ENCODE data around the gene IVD. TPM values are rescaled to one million over a fixed set of nuclear protein-coding genes. Genes with fewer than 3 reads are reported as not detected.

Gene IVD
- total and polyA plus RNA-seq, 7 experiments from 2014 or later, result 27.1 to 81.8 (median 50.4) TPM

DNA sequence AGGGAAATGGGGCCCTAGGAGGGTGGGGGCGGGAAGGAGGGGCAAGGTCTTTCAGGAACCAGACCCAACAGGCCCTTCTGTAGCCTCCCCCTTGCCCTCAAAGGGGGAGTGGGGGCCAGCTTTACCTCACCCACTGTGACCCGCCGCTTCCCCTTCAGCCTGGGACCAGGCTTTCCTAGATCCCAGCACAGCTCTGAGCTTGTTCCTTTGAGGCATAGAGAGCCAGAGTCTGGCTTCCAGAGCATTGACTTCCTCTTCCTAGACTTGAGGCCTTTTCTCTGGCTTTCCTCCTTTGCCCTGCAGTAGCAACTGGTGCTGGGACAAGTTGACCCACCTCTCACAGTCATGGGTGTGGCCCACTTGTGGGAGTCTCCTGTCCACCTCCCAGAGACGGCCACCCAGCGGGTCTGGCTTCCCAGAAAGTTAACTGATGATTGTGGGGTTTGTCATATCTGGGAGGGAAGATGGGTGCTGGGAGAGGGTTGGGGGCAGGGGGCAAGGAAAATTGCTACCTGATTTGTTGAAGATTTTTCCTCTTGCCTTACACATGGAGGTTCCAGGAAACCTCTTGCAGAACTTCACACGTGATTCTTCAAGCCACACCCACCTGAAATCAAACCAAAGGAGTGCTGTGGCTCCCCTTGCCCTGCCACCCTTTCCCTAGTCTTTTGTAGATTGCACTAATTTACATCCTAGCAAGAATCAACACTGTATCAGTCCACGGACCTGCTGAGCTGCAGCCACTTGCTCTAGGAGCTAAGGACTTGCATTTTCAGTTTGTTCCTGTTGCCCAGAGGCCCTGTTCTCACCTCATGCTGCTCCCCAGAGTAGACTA is 61.0 kb downstream of the IVD start:
- H3K27ac ChIP-seq (ENCODE audit: low read depth, low read length), result no peak overlapping the region
- no peak overlapping the region for H3K4me3 ChIP-seq (ENCODE audit: low read length)
- H3K9me3 ChIP-seq (ENCODE audit: control insufficient read depth in 2 of 3, low read length in 3 of 3), result no peaks in the 10 kb centered on the region
- intact Hi-C loops (cut with micrococcal nuclease), result loop anchor here in 1 of 2 donors (10.0 kb wide), 1 partner anchor 338 kb away; the partner anchor contains the start of genes DNAJC17 and ZFYVE19
- Mint-ChIP-seq H3K27me3 (peaks cover 0 to under 1% (median 0%) of the 10 kb centered on the region in 5 donors), H3K9me3 (no peaks in the 10 kb centered on the region), H3K27ac (peak overlapping the region; percentile 25 to 86 (median 75)), H3K4me3 (peak overlapping the region in 2 of 10 donors; percentile 13 to 32), H3K36me3 (peaks cover 0 to 22% (median 1%) of the 10 kb centered on the region in 5 donors), H3K4me1 (peaks cover 11 to 38% (median 24%) of the 10 kb centered on the region in 7 donors)
- DNase-seq, result no peak
- ATAC-seq, result no peak
- H3K4me1 ChIP-seq (ENCODE audit: control insufficient read depth in 2 of 2, insufficient read depth in 2 of 2, low read length in 2 of 2), result peaks cover 2 to 7% of the 10 kb centered on the region in 2 donors
- H3K36me3 ChIP-seq (ENCODE audit: control insufficient read depth in 2 of 3, insufficient read depth in 3 of 3, low read length in 3 of 3), result peaks cover 0 to 48% (median 19%) of the 10 kb centered on the region in 3 experiments
- POLR2A ChIA-PET, result interaction anchor here (0.5 to 1.4 kb wide), 2 partner anchors 12 to 863 kb away, joined by 3 to 4 read pairs; no protein-coding TSS in a partner anchor
- CTCF ChIA-PET, result interaction anchor here (0.6 kb wide), 1 partner anchor 20 kb away, joined by 3 read pairs; no protein-coding TSS in a partner anchor
- H3K27me3 ChIP-seq (ENCODE audit: control insufficient read depth in 2 of 2, insufficient read depth in 2 of 2, low read length in 2 of 2), result no peaks in the 10 kb centered on the region

- Mint-ChIP-seq H3K4me3 (peak overlapping the region in 1 of 10 donors; percentile 13), H3K27me3 (peaks cover 0 to 3% (median 0%) of the 10 kb centered on the region in 5 donors), H3K9me3 (no peaks in the 10 kb centered on the region), H3K4me1 (peaks cover 15 to 42% (median 30%) of the 10 kb centered on the region in 7 donors), H3K27ac (peak overlapping the region in 8 of 9 donors; percentile 28 to 86 (median 79)), H3K36me3 (peaks cover 0 to 22% (median 3%) of the 10 kb centered on the region in 5 donors)
- Histone ChIP-seq H3K27me3 (ENCODE audit: control insufficient read depth in 2 of 2, insufficient read depth in 2 of 2, low read length in 2 of 2) (no peaks in the 10 kb centered on the region), H3K4me3 (ENCODE audit: low read length) (no peak overlapping the region), H3K36me3 (ENCODE audit: control insufficient read depth in 2 of 3, insufficient read depth in 3 of 3, low read length in 3 of 3) (peaks cover 0 to 42% (median 19%) of the 10 kb centered on the region in 3 experiments), H3K9me3 (ENCODE audit: control insufficient read depth in 2 of 3, low read length in 3 of 3) (no peaks in the 10 kb centered on the region), H3K4me1 (ENCODE audit: control insufficient read depth in 2 of 2, insufficient read depth in 2 of 2, low read length in 2 of 2) (peaks cover 8 to 13% of the 10 kb centered on the region in 2 donors), H3K27ac (ENCODE audit: low read depth, low read length) (peak overlapping the region; percentile 41)
- intact Hi-C loops (cut with micrococcal nuclease), result loop anchor here in 1 of 2 donors (10.0 kb wide), 1 partner anchor 338 kb away; the partner anchor contains the start of genes DNAJC17 and ZFYVE19
- CTCF ChIA-PET, result no interaction called here
- DNase-seq (no peak), ATAC-seq (no peak)
- POLR2A ChIA-PET, result no interaction called here
Observed at GRCh38 chr15:40467261-40467615, 61.6 kb downstream of the IVD start.

DNA sequence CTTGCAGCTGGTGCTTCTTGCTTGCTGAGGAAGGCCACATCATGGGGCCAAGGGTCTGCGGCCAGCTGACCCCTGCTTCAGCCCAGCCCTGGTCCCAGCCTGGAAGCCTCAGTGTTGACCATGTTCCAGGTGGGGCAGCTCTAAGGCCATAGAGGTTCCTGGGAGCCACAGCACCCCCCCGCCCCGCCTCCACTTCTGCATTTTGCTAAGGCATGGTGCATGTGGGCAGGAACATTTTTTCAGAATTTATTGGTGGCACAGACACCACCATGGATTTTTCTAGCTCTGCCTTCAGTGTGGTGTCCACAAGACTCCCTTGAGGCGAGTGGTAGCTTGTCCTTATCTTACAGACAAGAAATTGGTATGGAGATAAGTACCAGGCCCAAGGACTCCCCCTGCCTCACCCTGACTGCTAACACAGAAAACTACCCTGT is 63.3 kb downstream of the IVD start:
- peaks cover 8 to 16% of the 10 kb centered on the region in 2 donors for H3K4me1 ChIP-seq (ENCODE audit: control insufficient read depth in 2 of 2, insufficient read depth in 2 of 2, low read length in 2 of 2)
- H3K27ac ChIP-seq (ENCODE audit: low read depth, low read length), result peak overlapping the region; percentile 5
- H3K36me3 Mint-ChIP-seq, result peaks cover 0 to 17% (median 3%) of the 10 kb centered on the region in 5 donors

GRCh38 chr15:40469776-40470390 is 64.3 kb downstream of the IVD start:
- ATAC-seq, result no peak
- CTCF ChIA-PET, result interaction anchor here (1.1 to 2.0 kb wide), 2 partner anchors 17 to 29 kb away, joined by 3 to 7 read pairs; partner anchors contain the start of gene BAHD1
- peak overlapping the region; percentile 62 to 82 (median 75) for H3K27ac Mint-ChIP-seq

More for the DNA sequence above, 63.3 kb downstream of the IVD start:
- H3K27me3 Mint-ChIP-seq, result peaks cover 0 to 3% (median 0%) of the 10 kb centered on the region in 5 donors
- intact Hi-C loops (cut with micrococcal nuclease), result loop anchor here in 1 of 2 donors (10.0 kb wide), 1 partner anchor 336 kb away; the partner anchor contains the start of genes DNAJC17 and ZFYVE19
- peak overlapping the region in 8 of 9 donors; percentile 63 to 82 (median 78) for H3K27ac Mint-ChIP-seq
- CTCF ChIA-PET, result interaction anchor here (2.0 kb wide), 1 partner anchor 28 kb away, joined by 7 read pairs; the partner anchor contains the start of gene BAHD1
- H3K9me3 Mint-ChIP-seq, result no peaks in the 10 kb centered on the region
- H3K27me3 ChIP-seq (ENCODE audit: control insufficient read depth in 2 of 2, insufficient read depth in 2 of 2, low read length in 2 of 2), result no peaks in the 10 kb centered on the region
- peaks cover 0 to 30% (median 15%) of the 10 kb centered on the region in 3 experiments for H3K36me3 ChIP-seq (ENCODE audit: control insufficient read depth in 2 of 3, insufficient read depth in 3 of 3, low read length in 3 of 3)
- no peaks in the 10 kb centered on the region for H3K9me3 ChIP-seq (ENCODE audit: control insufficient read depth in 2 of 3, low read length in 3 of 3)
- H3K4me3 ChIP-seq (ENCODE audit: low read length), result no peak overlapping the region
- H3K4me3 Mint-ChIP-seq, result peak overlapping the region in 4 of 10 donors; percentile 3 to 61 (median 49)
- DNase-seq (no peak), ATAC-seq (no peak)
- H3K4me1 Mint-ChIP-seq, result peaks cover 15 to 51% (median 38%) of the 10 kb centered on the region in 7 donors
- POLR2A ChIA-PET, result interaction anchor here (1.1 to 1.6 kb wide), 3 partner anchors 15 to 28 kb away, joined by 3 to 7 read pairs (median 3); partner anchors contain the start of gene BAHD1

DNA sequence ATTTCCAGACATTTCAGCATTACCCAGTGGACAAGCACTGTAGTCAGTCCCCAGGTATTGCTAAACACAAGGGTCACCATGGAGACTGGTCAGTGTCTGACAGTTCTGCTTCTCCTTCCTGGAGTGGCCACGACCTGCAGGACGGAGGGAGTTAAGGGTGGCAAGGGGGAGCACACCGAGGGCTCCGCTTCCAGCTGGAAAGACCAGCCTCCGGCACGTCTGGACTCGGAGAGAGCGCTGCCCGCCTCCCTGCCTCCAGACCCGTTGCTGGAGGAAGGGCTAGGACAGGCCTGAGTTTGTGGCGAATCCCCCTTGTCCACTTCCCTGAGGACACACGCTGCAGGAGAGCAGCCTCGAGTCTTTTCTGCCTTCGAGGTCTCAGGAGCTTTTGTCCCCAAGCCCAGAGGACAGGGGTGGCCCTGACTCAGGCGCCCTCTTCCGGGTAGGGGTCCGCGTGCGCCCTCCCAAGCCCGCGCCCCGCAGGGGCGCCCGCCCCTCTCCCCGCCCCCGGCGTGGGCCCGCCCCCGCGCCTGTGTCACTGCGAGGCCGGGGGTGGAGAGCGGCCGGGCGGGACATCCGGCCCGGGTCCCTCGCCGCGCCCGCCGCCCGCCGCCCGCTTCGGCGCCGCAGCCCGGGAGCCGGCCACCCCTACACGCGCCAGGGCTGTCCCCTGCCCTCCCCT is 65.0 kb downstream of the IVD start, which contains the start of gene CHST14:
TSS of gene CHST14 (plus strand) at position 562 of the 682 bp plus-strand sequence. CDS start 230 bp downstream, outside the sequence.
- no peaks in the 10 kb centered on the region for H3K9me3 Mint-ChIP-seq
- H3K4me3 Mint-ChIP-seq, result peak within 1 kb of the TSS; percentile 90 to 96 (median 92)
- DNase-seq, result peak; percentile 24 to 68 (median 53)
- ChIA-PET POLR2A (interaction anchor here (0.7 to 1.6 kb wide), 6 partner anchors 14 to 86 kb away, joined by 3 to 7 read pairs (median 4); no protein-coding TSS in a partner anchor), CTCF (interaction anchor here (1.1 to 2.0 kb wide), 2 partner anchors 18 to 30 kb away, joined by 3 to 7 read pairs; partner anchors contain the start of gene BAHD1)
- peaks cover 15 to 47% (median 37%) of the 10 kb centered on the region in 7 donors for H3K4me1 Mint-ChIP-seq
- Histone ChIP-seq H3K27me3 (ENCODE audit: control insufficient read depth in 2 of 2, insufficient read depth in 2 of 2, low read length in 2 of 2) (no peaks in the 10 kb centered on the region), H3K4me3 (ENCODE audit: low read length) (peak within 1 kb of the TSS; percentile 89), H3K27ac (ENCODE audit: low read depth, low read length) (peak within 1 kb of the TSS; percentile 81), H3K36me3 (ENCODE audit: control insufficient read depth in 2 of 3, insufficient read depth in 3 of 3, low read length in 3 of 3) (peaks cover 0 to 13% (median 5%) of the 10 kb centered on the region in 3 experiments), H3K4me1 (ENCODE audit: control insufficient read depth in 2 of 2, insufficient read depth in 2 of 2, low read length in 2 of 2) (peaks cover 8 to 16% of the 10 kb centered on the region in 2 donors), H3K9me3 (ENCODE audit: control insufficient read depth in 2 of 3, low read length in 3 of 3) (no peaks in the 10 kb centered on the region)
- H3K27me3 Mint-ChIP-seq, result peaks cover 0 to 3% (median 0%) of the 10 kb centered on the region in 5 donors
- H3K36me3 Mint-ChIP-seq, result peaks cover 0 to 7% (median 3%) of the 10 kb centered on the region in 5 donors
- peak; percentile 88 for ATAC-seq
- intact Hi-C loops (cut with micrococcal nuclease), result loop anchor here (1.0 to 10.0 kb wide), 10 partner anchors 15 to 147 kb away; partner anchors contain the start of genes BAHD1 (in 2 of the 2), CCDC32 (in 2 of the 2), INAFM2 (in 1 of the 2) and KNSTRN (in 1 of the 2)
- peak within 1 kb of the TSS; percentile 80 to 95 (median 87) for H3K27ac Mint-ChIP-seq

More at GRCh38 chr15:40469776-40470390, 64.3 kb downstream of the IVD start:
- DNase-seq, result no peak
- Histone ChIP-seq H3K9me3 (ENCODE audit: control insufficient read depth in 2 of 3, low read length in 3 of 3) (no peaks in the 10 kb centered on the region), H3K27me3 (ENCODE audit: control insufficient read depth in 2 of 2, insufficient read depth in 2 of 2, low read length in 2 of 2) (no peaks in the 10 kb centered on the region), H3K4me1 (ENCODE audit: control insufficient read depth in 2 of 2, insufficient read depth in 2 of 2, low read length in 2 of 2) (peaks cover 8 to 16% of the 10 kb centered on the region in 2 donors), H3K27ac (ENCODE audit: low read depth, low read length) (peak overlapping the region; percentile 81), H3K4me3 (ENCODE audit: low read length) (peak overlapping the region; percentile 36), H3K36me3 (ENCODE audit: control insufficient read depth in 2 of 3, insufficient read depth in 3 of 3, low read length in 3 of 3) (peaks cover 0 to 20% (median 11%) of the 10 kb centered on the region in 3 experiments)
- POLR2A ChIA-PET, result interaction anchor here (0.7 to 1.6 kb wide), 8 partner anchors 13 to 86 kb away, joined by 3 to 7 read pairs (median 4); partner anchors contain the start of gene BAHD1
- peak overlapping the region; percentile 45 to 82 (median 60) for H3K4me3 Mint-ChIP-seq
- peaks cover 0 to 3% (median 0%) of the 10 kb centered on the region in 5 donors for H3K27me3 Mint-ChIP-seq
- intact Hi-C loops (cut with micrococcal nuclease), result loop anchor here (1.0 to 10.0 kb wide), 8 partner anchors 15 to 335 kb away; partner anchors contain the start of genes BAHD1 (in 2 of the 2), CCDC32 (in 2 of the 2), DNAJC17 (in 1 of the 2) and RPUSD2 (in 1 of the 2)
- H3K4me1 Mint-ChIP-seq, result peaks cover 15 to 51% (median 38%) of the 10 kb centered on the region in 7 donors
- peaks cover 0 to 11% (median 3%) of the 10 kb centered on the region in 5 donors for H3K36me3 Mint-ChIP-seq
- no peaks in the 10 kb centered on the region for H3K9me3 Mint-ChIP-seq
